Measurements from ENCODE around the gene NTSR1.

GRCh38 chr20:62742979-62743776 lies 34.5 kb downstream of the NTSR1 start:
- no peak for TF ChIP-seq CTCF (IDR thresholded peaks at IDR 0.05)
- TF ChIP-seq POLR2A (IDR thresholded peaks at IDR 0.05): no peak

Data from Peyer's patch (tissue), 4 donors.